Erythroblast (primary cell): ENCODE results near the gene ADISSP.

Experiments
- GATA1 ChIP-seq: IDR thresholded peaks from 2 replicates; pipeline ENCODE4 v1.6.1; 2011; ENCODE audit warnings: low read depth, mild to moderate bottlenecking, control low read depth, low read length, moderate library complexity
- POLR2A ChIP-seq: IDR thresholded peaks from 2 replicates; pipeline ENCODE4 v1.6.1; 2011; ENCODE audit warnings: mild to moderate bottlenecking, low read length

DNA sequence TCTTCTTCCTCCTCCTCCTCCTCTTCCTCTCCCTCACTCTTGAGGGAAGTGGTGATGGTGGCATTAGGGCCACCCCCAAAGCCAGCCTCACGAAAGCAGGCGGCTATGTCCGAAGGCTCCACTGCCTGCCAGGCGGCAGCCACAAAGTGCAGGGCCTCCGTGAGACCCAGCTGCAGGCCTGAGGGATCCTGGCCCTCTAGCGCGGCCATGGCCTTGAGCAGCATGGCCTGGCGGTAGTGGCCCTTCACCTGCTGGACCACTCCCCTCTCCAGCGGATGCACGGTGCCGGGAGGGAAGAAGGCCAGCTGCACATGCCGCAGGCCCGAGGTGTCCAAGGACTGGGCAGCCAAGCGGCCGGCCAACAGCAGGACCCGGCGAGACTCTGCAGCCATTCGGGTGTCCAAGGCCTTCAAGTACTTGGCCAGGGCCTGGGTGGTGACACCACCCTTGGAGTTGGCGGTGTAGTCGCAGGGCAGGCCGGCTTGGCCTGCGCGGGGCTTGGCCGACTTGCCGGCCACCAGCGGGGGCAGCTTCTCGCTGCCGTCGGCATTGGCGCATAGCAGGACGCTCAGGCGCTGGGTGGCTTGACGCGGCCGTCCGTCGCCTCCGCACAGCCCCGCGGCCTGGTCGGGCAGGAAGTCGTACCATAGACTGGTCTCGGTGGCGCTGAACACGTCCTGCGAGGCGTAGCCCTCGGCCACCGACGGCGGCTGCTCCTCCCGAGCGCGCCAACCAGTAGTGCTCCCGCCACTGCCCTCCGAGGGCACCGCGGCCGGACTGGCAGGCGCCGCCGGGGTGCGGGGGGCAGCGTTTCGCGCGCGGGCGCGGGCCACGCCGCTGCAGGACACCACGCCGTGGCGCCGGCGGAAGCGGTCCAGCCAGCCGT lies 17.9 kb upstream of the ADISSP start:
- no peak for TF ChIP-seq POLR2A
- TF ChIP-seq GATA1 = no peak
